ENCODE data around the gene NPAS3. TPM values are rescaled to one million over a fixed set of nuclear protein-coding genes. Genes with fewer than 3 reads are reported as not detected.

Gene NPAS3
- total RNA-seq, 3 donors from 2014 or later: 0.96 to 4.0 (median 2.0) TPM

DNA sequence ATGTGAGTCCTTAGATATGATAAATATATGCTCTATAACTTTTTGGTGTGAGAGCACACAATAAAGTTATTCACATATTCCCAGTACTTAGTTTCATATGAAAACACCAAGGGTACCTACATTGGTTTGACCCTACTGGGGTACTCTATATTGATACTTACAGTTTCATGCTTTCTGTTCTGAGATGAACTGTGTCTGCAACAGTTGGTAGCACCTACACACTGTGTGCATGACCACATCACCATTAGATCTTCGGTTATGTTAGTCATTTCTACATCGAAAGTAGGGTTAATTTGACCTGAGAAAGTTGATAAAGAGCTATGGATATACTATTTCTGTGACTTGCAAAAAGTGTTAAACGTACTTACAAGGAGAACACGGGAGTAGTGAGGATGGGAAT, 337.2 kb downstream of the NPAS3 start:
- H3K4me3 ChIP-seq: no peak overlapping the region
- H3K27me3 ChIP-seq: no peaks in the 10 kb centered on the region
- H3K9me3 ChIP-seq: no peaks in the 10 kb centered on the region
- H3K27ac ChIP-seq: no peak overlapping the region
- H3K4me1 ChIP-seq: no peaks in the 10 kb centered on the region
- no peaks in the 10 kb centered on the region for H3K36me3 ChIP-seq
- TF ChIP-seq, protein P1, sequence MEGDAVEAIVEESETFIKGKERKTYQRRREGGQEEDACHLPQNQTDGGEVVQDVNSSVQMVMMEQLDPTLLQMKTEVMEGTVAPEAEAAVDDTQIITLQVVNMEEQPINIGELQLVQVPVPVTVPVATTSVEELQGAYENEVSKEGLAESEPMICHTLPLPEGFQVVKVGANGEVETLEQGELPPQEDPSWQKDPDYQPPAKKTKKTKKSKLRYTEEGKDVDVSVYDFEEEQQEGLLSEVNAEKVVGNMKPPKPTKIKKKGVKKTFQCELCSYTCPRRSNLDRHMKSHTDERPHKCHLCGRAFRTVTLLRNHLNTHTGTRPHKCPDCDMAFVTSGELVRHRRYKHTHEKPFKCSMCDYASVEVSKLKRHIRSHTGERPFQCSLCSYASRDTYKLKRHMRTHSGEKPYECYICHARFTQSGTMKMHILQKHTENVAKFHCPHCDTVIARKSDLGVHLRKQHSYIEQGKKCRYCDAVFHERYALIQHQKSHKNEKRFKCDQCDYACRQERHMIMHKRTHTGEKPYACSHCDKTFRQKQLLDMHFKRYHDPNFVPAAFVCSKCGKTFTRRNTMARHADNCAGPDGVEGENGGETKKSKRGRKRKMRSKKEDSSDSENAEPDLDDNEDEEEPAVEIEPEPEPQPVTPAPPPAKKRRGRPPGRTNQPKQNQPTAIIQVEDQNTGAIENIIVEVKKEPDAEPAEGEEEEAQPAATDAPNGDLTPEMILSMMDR (IDR thresholded peaks at IDR 0.05): no peak
- TF ChIP-seq POLR2AphosphoS5 (IDR thresholded peaks at IDR 0.05) (no peak), POLR2A (IDR thresholded peaks at IDR 0.05) (no peak)
- no peak for DNase-seq (ENCODE audit: low spot score in 2 of 2)
- intact Hi-C loops (cut with DNase I; ENCODE audit: low total_unique reads): no loop called here

DNA sequence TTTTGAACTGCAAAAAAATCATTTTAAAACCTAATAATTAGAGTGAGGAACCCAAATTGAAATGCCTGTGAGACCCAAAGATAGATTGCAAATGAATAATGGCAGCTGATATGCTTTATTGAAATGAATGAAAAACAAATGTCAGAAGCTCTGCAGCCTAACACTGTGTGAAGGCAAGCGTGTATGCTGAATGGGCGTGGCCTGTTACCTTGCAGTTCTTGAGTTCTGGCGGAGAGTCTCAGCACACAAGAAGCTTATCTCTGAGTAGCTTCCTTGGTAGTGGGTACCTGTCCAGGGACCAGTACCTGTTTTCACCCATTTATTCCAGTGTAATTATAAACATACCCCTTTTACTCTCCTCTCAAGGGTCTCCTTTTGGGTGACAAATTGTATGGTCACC, 341.2 kb downstream of the NPAS3 start:
- H3K4me1 ChIP-seq: no peaks in the 10 kb centered on the region
- H3K36me3 ChIP-seq: no peaks in the 10 kb centered on the region
- H3K9me3 ChIP-seq: no peaks in the 10 kb centered on the region
- H3K4me3 ChIP-seq: no peak overlapping the region
- H3K27me3 ChIP-seq: no peaks in the 10 kb centered on the region
- H3K27ac ChIP-seq: no peak overlapping the region
- intact Hi-C loops (cut with DNase I; ENCODE audit: low total_unique reads): no loop called here
- no peak for DNase-seq (ENCODE audit: low spot score in 2 of 2)
- TF ChIP-seq, protein P1 (IDR thresholded peaks at IDR 0.05): no peak
- TF ChIP-seq POLR2AphosphoS5 (IDR thresholded peaks at IDR 0.05) (no peak), POLR2A (IDR thresholded peaks at IDR 0.05) (no peak)

DNA sequence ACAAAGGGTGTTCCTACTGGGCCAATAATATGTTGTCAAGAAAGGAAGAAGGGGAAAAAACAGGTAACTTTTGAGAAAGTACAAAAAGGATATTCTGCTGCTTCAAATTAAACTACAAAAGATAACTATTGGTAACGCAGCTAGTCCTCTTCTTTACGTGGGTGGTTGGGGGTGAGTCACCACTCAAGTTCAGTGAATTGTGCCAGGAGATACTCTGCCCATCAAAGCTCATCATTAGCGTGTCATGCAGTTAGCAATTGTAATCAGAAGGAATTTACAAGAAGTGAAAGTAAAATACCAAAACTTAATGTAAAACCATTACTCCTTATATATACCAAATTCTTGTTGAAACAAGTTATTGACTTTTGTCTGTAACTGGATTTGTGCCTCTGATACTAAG, 342.0 kb downstream of the NPAS3 start:
- Histone ChIP-seq H3K9me3 (no peaks in the 10 kb centered on the region), H3K4me1 (no peaks in the 10 kb centered on the region), H3K27me3 (no peaks in the 10 kb centered on the region), H3K36me3 (no peaks in the 10 kb centered on the region), H3K4me3 (no peak overlapping the region), H3K27ac (no peak overlapping the region)
- DNase-seq (ENCODE audit: low spot score in 2 of 2): no peak
- intact Hi-C loops (cut with DNase I; ENCODE audit: low total_unique reads): no loop called here
- no peak for TF ChIP-seq POLR2A (IDR thresholded peaks at IDR 0.05)
- TF ChIP-seq, protein P1 (IDR thresholded peaks at IDR 0.05): no peak
- TF ChIP-seq POLR2AphosphoS5 (IDR thresholded peaks at IDR 0.05): no peak

DNA sequence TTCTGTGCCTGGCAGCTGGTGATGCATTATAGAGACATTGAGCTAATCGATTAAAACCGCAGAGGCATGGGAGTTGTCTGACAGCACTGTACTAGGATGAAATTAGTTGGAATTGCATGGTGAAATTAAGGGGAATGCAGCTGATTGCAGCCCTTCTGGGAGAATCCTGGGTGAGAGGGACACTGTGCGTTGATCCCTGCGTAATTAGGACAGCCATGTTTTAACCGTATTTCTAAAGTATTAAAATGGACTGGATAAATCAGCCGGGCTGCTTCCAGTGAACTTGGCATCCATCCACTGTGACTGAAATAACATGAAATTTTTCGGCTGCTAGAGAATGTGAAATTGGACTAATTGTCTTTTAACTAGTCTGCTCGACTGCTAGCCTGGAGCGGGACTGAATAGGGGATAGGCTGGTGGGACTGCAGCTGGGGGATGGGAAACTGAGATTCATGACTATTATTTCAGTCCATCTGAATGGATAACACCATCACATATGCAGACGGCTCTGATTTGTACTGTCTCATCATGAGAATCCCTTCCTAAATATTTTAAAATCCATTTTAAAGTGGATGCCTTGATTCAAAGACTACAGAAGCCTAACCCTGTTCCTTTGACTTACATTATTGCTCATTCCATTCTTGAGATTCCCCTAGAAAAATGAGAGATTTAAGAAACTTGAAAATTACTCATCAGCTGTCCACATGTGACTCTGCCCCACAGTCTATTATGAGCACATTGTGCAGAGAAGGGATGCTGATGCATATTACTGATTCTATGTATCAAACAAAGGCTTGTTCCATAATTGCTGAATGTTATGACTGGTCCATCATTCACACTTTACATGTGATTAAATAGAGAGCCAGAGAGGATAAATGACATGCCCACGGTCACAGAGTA, 343.9 kb downstream of the NPAS3 start:
- Histone ChIP-seq H3K27ac (no peak overlapping the region), H3K9me3 (no peaks in the 10 kb centered on the region), H3K4me1 (no peaks in the 10 kb centered on the region), H3K36me3 (no peaks in the 10 kb centered on the region), H3K4me3 (no peak overlapping the region), H3K27me3 (no peaks in the 10 kb centered on the region)
- DNase-seq (ENCODE audit: low spot score in 2 of 2): no peak
- TF ChIP-seq, protein P1 (IDR thresholded peaks at IDR 0.05): no peak
- TF ChIP-seq POLR2A (IDR thresholded peaks at IDR 0.05): no peak
- no peak for TF ChIP-seq POLR2AphosphoS5 (IDR thresholded peaks at IDR 0.05)
- intact Hi-C loops (cut with DNase I; ENCODE audit: low total_unique reads): no loop called here

DNA sequence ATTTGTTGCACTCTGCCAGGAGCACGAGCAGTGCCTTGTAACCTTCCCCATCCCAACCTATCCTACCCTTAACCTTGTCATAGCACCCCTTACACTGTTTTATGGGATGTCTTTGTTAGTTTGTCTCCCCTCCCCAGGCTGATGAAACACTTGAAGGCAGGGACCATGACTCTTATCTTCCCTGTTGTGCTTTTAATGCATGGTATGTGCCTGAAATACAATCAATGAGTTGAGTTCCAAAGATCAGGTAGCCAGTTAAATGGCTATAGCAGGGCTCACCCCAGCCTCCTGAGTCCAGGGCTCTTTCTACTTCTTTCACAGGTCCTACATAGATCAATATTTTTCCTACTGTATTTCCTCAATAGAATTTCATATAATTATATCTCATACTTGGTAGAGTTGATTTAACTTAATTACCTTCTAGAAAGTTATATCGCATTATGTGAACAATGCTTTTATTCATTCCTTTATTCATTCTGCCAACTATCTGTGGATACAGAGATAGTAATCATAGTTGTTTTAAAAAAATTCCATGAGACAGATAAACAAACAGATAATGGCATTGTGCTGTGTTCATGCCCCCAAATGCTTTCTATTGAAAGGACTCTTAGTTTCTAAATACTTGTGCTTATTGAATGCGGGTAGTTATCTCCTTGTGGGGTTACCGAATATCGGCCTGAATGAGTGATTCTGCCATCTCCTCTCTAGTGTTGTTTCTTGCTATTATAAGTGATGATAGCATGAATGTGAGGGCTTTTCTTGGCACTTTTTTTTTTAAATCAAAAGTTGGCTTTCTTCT, 347.4 kb downstream of the NPAS3 start:
- Histone ChIP-seq H3K27ac (no peak overlapping the region), H3K4me3 (no peak overlapping the region), H3K4me1 (no peaks in the 10 kb centered on the region), H3K36me3 (no peaks in the 10 kb centered on the region), H3K27me3 (no peaks in the 10 kb centered on the region), H3K9me3 (no peaks in the 10 kb centered on the region)
- no peak for TF ChIP-seq POLR2AphosphoS5 (IDR thresholded peaks at IDR 0.05)
- TF ChIP-seq, protein P1 (IDR thresholded peaks at IDR 0.05): no peak
- no peak for TF ChIP-seq POLR2A (IDR thresholded peaks at IDR 0.05)
- intact Hi-C loops (cut with DNase I; ENCODE audit: low total_unique reads): no loop called here
- DNase-seq (ENCODE audit: low spot score in 2 of 2): no peak

All from breast epithelium (tissue), 4 donors.